Hepatocyte (in vitro differentiated cells): ENCODE data around the gene DSCAM.

ENCODE experiments used
- CTCF ChIP-seq: fragments of 200-600 bp; sonication (generic); IDR thresholded peaks from 2 replicates; pipeline ENCODE4 v1.5.1; 2016; ENCODE audit warnings: antibody characterized with exemption, mild to moderate bottlenecking; ENCODE audit not compliant: poor library complexity
- EZH2 ChIP-seq: fragments of 200-600 bp; sonication (generic); IDR thresholded peaks from 2 replicates; pipeline ENCODE4 v1.6.1; 2016; ENCODE audit warnings: antibody characterized with exemption, mild to moderate bottlenecking, borderline replicate concordance
- EZH2phosphoT487 ChIP-seq: fragments of 200-600 bp; sonication (generic); IDR thresholded peaks from one replicate; pipeline ENCODE4 v1.6.1; 2018; ENCODE audit warnings: antibody characterized with exemption, mild to moderate bottlenecking, low read depth, moderate library complexity; ENCODE audit not compliant: unreplicated experiment, severe bottlenecking

- TF ChIP-seq CTCF (no peak), EZH2 (no peak), EZH2phosphoT487 (no peak)
Observed at GRCh38 chr21:40830836-40831235, 16.1 kb downstream of the DSCAM start.
